Activated CD4-positive, alpha-beta T cell treated with anti-CD3 and anti-CD28 coated beads, Interleukin-2, amount 50 U/mL, for 16 hours (primary cell): ENCODE results near the gene DMRT1.
"Not testable (repeated sequence)": the region's sequence is repeated elsewhere in the genome, so short reads cannot be mapped to it uniquely, and the experiment has no call there.

Experiments
- DNase-seq: peaks from one replicate; pipeline ENCODE4 v3.0.0-alpha.2; 2020

Gene DMRT1

DNA sequence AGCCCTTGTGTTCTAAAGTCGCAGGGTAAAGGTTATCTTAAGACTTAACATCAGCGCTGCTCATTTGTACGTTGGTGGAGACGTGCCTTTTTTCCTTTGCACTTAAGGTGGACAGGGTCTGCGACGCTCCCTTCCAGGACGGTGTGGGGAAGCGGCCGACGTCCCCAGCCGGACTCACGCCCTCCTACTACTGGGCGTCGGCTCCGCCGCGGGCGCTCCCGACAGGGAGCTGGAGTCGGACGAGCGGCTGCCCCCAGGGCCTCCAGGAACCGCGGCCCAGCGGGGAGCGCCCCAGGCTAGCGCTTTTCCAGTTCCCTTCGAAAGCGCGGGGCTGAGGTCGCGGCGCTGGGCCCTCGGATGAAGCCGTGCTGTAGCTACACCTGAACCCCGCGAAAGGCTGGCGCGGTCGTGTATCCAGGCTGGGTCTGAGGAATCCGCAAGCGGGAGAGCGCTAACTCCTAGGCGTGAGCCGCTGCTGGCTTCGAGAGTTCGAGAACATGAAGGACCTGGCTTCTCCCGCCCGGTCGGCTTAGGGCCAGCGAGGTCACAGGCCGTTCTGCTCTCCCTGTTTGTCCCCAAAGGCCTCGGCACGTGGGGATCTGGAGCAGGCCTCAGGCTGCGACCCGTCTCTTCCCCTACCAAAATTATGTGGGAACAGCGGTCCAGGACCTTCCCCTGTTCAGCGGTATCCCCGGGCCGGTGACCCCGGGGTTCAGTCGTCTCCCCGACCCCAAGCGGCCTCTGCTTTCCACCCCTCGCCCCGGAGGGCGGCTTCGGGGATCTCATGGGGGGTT lies 131.2 kb downstream of the DMRT1 start:
- no peak for DNase-seq

DNA sequence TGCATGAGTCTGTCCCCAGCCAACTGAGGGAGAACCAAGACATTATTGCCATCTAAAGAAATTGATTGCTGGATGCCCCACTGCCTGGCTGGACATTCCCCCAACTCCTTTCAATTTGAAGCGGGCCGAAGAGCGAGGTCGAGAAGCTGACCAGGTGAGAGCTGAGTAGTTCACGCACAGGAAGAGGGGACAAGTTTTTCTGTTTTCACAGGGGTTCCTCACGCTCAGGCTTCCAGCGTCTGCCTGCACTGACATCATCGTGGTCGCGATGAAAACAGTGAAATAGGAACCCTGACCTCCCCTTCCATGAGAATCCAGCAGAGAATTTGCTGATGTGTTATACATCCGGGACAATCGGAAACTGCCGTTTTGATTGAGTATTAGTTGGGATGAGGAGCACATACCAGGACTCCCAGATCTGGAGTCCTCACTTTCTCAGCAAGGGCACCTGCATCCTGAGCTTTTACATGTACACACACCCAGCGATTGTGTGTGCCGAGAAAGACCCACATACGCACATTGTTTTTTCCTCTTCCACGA lies 131.9 kb downstream of the DMRT1 start:
- DNase-seq = no peak

DNA sequence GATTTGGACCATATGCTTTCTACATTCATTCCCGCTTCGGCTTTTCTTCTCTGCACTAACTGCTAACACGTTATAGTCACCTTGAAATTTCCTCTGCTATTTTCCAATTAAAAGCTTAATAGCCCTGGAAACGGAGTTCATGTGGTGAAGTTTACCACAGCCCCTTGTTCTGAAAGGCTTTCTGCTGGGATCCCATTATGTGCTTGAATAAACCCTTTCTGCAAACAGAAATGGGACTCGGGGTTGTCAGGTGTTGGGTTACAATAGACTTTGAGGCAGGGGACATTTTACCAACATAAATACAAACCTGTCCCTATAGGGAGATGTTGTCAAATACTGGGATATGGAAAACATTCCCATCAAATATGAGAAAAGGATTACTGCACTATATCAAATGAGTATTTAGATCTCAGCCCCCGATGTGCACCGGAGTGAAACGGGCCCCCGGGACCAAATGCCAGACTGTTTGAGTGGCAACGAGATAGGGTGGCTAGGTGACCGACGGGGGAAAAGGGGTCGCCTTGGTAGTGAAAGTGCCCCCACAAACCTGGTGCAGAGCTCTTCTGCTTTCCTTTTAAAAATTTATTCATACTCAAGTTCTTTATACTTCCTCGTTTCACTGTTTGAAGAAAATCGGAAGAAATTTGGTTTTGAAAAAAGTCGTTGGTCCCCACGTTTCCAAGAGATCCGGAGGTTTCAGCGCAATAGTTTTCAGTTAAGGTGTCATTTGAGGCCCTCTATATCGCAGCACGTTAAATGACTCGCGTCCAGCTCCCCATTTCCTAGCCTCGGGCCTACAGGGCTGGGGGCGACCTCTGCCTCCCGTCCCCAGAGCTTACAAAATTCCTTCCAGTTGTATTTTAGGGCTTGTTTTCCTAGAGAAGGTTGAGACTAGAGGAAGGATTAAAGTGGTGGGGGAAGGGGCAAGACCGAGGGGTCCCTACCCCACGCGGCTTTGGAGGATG lies 132.8 kb downstream of the DMRT1 start:
- no peak for DNase-seq

DNA sequence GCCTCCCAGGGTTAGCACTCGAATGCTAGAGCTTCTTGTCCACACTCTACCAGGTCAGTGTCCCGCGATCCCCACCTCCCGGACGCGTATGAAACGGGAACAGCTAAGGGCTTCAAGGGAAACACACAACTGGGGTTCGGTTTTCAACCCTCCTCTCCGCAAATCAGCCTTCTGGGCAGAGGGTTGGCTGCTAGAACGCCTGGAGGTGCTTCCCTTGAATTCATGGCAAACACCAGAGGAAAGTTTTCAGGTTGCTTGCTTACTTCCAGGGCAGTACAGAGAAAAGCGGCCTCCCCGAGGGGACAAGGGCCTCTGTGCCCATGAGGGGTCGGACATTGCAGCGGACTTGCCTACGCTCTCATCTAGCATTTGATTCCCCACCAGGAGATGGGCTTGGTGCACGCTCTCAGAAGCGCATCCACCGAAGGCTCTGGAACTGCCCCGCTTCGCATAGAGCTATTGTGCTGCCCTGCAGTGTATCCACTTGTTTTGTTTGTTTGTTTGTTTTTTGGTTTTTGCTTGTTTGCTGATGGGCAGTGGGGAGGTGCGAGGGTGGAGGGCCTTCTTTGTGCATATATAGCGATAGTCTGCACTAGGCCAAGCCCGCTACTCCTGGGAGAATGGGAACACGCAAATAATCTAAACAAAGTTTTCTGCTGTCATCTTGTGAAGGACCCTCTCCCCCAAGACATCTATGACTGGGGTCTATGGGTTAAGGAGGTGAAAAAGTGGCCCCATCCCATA lies 133.7 kb downstream of the DMRT1 start:
- no peak for DNase-seq

DNA sequence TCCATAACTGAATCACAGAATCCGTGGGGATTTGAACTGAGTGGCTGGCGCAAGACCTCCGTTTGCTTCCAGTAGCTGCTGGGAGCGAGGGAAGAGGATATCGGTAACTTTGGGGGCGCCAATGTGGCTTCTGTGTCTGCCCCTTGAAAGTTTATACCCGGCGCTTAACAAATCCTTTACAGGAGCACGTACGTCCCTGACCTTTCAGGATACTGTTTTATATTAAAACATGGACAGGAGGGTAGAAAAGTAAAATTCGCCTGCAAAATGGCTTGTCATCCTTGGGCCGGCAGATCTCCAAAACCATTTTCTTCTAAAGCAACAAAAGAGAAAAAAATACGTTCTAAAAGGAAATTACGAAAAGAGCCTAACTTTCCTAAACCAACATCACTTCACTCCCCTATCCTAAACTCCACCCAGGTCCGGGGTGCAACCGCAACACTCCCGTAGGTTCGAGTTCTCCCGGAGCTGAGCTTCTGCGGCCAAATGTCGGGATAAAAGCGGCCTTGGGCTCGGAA lies 134.3 kb downstream of the DMRT1 start:
- no peak for DNase-seq

DNA sequence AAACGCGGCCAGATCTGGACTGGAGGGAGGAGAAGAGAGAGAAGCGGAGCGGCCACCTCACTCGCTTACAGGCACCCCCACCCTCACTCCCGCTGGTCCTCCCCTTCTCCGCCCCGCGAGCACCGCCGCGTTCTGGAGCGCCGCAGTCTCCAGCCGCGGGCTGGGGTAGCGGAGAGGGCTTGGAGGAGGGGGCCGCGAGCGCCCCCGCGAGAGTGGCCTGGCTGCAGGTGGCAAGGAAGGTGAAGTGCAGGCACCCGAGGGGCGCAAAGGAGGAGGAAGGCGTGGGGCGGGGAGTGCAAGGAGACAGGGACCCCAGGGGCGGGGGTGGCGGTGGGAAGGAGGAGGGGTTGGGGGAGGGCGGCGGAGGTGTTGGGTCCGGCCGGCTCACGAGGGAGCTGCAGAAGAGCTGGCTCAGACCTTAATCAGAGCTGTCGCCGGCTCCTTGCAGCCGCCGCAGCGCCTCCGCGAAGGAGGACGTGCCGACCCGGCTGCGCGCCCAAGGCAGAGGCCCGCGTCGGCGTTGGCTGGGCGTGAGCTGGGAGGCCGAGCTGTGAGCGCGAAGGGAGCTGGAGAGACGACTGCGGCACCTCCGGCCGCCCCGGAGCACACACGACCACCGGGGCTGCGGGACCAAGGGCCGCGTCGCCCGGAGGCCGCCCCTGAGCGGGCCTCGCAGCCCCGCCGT lies 134.9 kb downstream of the DMRT1 start, which contains the start of gene DMRT3:
Gene DMRT3 (plus strand): TSS at position 398 of the 685 bp plus-strand sequence. CDS start 347 bp downstream, outside the sequence.
- DNase-seq = no peak

DNA sequence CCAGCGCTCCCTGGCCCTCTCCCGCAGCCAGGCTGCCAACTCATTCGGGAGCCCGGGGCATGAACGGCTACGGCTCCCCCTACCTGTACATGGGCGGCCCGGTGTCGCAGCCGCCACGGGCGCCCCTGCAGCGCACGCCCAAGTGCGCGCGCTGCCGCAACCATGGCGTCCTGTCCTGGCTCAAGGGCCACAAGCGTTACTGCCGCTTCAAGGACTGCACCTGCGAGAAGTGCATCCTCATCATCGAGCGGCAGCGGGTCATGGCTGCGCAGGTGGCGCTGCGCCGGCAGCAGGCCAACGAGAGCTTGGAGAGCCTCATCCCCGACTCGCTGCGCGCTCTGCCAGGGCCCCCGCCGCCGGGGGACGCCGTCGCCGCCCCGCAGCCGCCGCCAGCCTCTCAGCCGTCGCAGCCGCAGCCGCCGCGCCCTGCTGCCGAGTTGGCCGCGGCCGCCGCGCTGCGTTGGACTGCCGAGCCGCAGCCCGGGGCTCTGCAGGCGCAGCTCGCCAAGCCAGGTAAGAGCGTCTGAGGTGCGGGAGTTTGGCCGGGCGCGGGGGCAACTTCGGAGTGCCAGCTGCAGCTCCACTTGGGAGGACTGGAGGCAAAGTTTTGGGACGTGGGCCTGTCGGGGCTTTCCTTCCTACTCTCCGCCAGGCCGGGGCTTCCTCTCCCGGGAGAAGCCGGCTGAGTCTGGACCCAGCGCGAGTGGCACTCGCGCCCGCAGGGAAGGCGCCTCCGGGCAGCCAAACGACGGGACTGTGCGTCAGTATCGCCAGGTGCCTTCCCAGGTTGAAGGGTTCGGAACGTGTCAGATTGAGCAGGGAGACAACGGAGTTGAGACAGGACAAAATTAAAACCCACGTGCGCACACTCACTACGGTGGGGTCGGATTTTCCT lies 135.7 kb downstream of the DMRT1 start:
- DNase-seq = no peak

DNA sequence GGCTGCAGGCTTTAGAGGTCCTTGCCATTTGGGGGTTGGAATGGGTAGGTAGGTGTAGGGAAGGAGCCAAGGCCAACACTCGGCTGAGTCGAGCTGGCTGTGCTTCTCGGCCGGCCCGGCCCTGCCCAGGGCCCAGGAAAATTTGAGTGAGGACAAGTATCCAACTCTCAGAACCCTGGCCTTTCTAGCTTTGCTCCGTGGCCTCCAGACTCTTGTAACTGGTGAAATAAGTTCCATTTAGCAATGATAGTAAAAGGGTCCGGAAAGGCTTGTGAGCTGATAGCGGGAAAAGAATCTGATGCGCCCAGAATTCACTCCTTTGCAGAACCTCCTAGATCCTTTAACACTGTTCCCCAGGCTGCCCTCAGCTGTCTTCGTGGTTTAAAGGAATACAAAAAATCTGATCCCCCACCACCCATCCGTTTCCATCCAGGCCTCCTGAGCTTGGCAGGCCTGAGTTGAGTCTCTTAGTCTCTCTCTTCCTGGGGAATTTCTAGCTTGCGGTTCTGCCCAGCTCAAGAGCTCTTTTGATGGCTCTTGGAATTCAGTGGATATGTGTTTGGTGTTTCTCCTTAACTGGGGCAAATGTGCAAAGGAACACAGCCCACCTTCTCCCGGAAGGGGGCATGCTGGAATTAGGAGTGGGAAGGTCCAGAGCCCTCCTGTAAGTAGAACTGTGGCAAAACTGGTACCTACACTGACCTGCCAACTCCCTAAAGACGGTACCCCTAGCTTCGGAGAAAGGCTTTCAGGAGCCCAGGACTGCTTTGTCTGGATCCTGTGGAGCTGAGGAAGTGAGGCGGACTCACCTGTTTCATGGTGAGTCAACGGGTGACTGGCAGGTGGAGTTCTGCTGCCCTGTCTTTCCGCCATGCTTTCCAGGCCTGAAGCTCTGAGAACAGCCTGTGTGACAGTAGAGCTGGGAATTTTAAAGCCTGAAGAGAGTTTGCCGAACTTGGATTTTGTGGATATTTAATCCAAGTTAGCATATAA lies 136.6 kb downstream of the DMRT1 start:
- DNase-seq = no peak

DNA sequence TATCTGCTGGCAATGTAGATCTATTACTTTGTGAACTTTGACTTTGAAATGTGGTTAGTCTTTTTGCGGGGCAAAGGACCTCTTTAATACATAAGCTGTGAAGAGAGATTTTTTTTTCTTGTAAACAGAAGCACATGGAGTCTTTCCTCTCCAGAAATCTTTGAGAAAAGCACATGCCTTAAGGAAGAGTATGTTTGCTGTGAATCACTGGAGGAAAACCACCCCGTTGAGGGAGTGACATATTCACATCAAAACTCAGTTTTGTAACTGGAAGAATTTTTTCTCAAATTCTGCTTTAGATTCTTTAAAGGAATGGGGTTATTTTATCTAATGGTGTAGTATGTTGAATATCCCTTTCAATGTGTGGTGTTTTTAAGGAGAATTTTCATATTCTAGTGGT lies 138.5 kb downstream of the DMRT1 start:
- DNase-seq = no peak

DNA sequence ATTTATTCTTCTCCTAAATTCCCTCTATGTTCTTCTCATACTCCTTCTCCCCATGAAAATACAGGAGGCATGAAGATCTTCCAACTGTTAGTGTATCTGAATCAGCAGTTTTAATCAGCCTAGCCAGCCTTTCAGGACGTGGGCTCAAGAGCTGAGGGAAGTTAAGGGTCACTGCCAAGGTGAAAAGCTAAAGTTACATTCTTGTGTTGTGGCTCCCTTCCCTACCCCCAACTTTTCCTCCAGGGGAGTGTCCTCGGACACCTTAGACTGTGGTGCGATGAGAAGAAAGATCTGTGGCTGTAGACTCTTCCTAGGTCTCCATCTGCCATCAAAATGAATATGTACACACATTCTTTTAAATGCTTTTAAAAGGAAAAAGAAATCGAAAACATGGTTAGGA lies 139.1 kb downstream of the DMRT1 start:
- DNase-seq = no peak

DNA sequence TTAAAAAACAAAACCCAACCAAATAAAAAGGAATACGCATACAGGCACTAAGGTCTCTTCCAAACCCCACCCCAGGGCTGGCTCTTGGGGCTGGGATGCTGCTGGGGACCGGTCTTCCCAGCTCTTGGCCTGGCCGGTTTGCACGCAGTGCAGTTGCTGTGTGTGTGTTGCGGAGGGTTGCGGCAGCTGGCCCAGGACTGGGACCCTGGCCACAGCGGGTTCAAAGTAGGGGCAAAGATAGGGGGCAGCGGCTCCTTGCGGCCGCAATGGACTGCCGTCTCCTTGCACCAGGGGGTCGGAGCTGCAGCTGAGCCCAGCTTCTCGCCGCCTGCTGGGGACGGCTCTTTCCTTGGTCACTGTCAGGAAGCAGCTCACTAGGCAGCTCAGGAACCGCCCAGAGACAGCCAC lies 140.0 kb downstream of the DMRT1 start:
- no peak for DNase-seq

DNA sequence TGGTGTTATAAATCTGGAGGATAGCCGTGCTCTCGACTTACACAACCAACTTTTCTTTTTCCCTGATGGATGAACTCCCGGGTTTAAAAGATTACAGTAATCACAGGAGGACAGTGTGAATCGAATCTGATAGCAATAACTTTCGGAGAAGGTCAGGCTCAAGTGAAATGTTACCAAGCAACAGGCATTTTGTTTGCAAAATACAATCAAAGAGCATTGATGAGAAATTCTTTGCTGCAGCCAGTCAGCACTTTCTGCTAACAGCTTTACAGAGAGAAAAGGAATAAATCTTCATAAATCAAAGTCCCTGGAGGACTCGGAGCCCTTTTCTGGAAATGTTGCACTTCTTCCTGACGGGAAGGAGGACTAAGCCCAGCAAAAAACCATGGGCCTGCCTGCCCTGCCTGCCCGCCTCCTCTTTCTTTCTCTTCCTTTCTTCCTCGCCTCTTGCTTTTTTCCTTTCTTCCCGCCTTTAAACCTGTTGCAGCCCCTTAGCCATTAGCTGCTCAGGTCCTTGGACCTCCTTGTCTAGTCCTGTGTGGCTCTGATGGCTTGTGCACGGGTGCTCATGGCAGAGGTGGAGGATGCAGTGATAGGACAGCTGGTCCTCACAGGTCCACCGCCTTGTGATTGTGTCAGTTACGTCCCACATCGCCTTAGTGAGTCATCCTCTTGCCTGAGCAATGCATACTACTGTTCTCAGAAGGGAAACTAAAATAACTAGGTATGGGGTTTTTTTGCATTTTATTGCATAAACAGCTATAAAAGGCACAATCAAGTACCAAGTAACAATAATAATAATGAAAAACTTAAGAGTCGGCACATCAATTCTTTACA lies 141.1 kb downstream of the DMRT1 start:
- no peak for DNase-seq

DNA sequence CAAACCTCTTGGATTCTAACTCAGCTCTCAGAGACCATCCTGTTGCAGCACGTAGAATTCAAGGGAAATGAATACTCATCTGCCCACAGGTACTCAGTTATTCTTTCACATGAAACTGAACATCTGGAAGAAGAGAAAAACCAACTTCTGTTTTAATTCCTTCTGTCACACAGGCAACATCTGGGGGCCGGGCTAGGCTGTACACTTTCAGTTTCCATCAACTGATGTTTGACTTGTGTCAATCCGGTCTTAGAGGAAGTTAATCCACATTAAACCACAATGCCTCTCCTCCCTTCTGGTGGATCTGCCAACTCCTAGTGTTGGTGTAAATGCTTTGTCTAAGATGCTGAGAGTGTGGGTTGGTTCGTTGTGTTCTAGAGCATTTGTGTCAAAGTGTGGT lies 152.5 kb downstream of the DMRT1 start:
- DNase-seq = no peak

DNA sequence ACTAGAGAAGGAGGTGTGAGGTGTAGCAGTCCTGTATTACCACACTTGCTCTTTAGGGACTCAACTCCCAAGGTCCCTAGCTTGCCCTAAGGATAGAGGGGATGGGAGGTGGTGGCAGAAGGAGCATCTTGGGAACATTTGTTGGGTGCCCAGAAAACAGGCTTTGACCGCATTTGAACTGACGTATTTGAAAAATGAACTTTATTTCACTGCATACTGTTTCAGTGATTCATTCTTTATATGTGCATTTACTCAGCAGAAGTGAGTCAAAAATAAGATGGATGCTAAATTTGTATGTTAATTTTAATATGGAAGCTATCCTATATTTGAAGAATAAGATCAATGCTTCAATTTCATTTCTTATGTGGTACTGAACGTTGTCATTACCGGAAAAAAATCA lies 153.7 kb downstream of the DMRT1 start:
- DNase-seq = no peak

DNA sequence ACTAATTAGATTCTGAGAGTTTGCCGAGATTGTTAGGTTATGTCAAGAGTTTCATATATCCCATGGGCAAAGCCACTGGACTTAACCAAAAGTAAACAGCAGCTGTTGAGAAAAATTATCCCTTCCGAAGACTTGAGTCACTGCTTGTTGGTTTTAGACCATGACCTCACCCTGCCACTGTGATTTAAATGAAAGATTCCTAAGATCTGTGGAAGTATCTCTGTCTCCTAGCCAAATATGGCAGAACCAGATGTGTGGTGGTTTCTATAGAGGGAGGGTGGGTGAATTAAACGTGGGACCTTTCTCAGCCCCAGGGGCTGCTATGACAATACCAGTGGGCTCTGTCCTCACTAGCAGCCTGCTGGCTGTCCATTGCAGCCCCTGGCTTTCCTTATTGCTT lies 154.3 kb downstream of the DMRT1 start:
- DNase-seq = no peak

DNA sequence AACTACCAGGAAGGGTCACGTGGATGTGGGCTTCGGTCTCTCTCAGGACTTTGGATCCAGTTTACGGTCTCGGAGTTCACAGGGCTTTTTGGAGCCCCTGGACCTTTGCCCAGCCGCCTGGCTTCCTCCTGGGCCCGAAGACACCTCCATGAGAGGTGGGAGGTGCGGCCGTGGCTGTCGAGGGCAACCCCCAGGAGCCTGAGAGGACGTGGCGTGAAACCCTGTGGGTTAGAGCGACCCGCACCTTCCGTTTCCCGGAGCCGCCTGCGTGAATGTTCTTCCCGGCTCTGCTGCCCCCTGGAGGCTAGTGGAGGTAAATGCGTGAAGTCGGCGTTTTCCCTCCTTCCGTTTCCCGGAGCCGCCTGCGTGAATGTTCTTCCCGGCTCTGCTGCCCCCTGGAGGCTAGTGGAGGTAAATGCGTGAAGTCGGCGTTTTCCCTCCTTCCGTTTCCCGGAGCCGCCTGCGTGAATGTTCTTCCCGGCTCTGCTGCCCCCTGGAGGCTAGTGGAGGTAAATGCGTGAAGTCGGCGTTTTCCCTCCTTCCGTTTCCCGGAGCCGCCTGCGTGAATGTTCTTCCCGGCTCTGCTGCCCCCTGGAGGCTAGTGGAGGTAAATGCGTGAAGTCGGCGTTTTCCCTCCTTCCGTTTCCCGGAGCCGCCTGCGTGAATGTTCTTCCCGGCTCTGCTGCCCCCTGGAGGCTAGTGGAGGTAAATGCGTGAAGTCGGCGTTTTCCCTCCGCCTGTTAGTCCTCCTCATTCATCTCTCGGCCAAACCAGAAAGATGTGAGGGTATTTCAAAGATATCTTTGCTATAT lies 157.0 kb downstream of the DMRT1 start:
- DNase-seq = not testable (repeated sequence)

DNA sequence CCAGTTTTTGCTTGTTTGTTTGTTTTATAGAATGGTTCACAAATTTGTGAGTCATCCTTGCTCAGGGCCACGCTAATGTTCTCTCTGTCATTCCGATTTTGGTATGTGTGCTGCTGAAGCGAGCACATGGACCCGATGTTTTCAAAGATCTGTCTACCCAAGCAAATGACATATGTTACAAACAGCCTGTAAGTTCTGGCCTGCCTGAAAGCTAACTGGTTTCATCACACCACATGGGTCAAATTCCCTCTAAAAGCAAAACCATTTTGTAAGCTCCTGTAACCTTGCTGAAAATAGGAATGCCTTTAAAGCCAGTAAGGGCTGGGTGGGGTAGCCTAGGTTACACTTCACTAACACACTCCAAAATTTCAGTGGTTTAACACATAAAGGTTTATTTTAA lies 160.3 kb downstream of the DMRT1 start:
- no peak for DNase-seq

DNA sequence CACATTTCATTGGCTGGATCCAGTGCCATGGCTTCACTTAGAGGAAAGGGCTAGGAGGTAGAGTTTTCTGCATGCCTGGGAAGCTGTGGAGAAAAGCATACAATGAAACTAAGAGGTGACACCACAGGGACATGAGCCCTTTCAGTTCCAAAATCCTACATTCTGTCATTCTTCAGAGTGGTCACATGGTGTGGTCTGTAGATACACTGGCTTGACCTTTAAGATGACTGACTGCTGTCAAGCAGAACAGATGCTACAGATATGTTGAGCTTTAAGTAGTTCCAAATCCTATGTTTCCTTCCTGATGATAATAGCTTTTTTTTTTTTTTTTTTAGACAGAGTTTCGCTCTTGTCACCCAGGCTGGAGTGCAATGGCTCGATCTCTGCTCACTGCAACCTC lies 161.2 kb downstream of the DMRT1 start:
- DNase-seq = no peak
